COLO829 (cell line): ENCODE measurements around the gene KCNQ1.

Experiments used
- DNase-seq: peaks from one replicate; pipeline ENCODE4 v3.0.0; 2012; ENCODE audit warnings: low spot score

Gene KCNQ1

DNA sequence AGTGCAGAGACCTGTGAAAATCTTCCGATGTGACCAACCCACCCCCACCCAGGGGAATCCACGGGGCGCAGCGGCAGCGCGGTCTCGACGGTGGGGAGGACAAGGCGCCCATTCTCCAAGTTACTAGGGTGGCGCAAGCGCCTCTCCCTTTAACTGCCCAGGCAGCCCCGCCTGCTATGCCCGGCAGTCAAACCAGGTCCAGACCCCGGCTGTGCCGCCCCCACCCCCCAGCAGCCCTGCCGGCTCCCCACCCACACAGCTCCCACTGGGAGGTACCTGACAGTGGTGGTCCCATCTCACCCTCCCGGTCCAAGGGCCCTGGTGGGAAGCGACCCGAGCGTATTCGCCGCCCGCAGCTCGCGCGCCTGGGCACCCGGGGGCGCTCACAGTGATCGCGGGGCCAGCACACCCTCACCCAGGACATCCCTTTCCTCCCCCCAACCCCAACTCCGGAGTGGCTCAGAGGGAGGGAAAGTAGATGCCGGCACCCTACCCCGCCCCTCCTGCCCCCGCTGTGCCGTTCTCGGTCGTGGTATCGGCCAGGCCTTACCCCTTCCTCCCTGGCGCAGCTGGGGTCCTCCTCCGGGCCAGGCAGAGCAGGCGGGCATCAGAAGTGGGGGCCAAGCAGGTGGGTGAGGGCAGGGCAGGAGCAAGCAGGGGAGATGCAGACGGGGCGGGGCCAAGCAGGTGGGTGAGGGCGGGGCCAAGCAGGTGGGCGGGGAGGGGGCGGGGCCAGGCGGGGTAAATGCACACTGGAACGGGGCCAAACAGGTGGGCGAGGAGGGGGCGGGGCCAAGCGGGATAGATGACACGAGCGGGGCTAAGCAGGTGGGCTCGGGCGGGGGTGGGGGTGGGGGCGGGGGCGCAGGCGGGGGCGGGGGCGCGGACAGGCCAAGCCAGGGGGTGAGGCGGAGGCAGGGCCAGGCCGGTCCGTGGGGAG is 657 bp upstream of the KCNQ1 start, which contains the start of gene TRPM5:
Gene TRPM5 (minus strand): TSS at position 634 of the 940 bp plus-strand sequence. CDS start 21,478 bp downstream, outside the sequence.
- DNase-seq = no peak

DNA sequence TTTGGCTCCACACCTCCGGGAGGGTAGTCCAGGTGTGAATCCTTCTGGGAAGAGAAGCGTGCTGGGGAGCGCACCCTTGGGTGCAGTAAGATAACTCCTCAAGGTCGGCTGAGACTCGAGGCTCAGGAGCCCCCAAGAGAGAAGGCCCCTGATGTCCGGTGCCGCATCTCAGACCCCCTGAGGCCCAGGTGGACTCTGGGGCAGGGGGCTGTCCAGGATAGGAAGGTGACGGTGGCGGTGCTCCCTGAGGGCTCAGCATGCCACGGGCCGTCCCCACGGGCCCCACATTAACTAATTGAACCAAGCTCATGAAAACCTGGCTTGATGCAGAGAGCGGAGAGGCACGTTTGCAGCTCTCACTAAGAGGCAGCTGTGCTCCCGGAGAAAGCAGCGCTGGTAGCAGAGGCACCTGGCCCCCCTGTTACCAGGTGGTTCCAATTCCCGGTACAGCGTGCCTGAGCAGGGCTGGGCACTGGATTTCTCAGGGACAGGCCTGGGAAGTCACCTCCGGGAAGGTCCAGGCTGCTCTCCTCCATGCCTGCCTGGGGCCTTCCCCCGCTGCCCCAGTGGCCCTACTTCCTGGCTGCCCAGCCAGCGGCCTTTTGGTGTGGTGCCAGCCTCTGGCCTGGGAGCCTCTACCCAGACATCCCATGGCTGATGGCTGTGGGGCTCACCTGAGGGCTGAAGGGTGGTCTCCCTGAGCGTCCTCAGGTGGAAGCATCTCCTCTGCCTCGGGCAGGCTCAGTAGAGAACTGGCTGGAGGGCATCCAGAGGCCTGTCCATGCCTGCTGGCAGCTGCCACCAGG is 1.1 kb downstream of the KCNQ1 start:
- no peak for DNase-seq

- no peak for DNase-seq
These were observed 1.9 kb downstream of the KCNQ1 start for GRCh38 chr11:2446590-2447252.

- no peak for DNase-seq
These were observed 2.6 kb downstream of the KCNQ1 start for GRCh38 chr11:2447253-2447950.

GRCh38 chr11:2447951-2448650 is 3.3 kb downstream of the KCNQ1 start:
- DNase-seq = no peak

GRCh38 chr11:2448661-2449547 is 4.1 kb downstream of the KCNQ1 start:
- no peak for DNase-seq

- DNase-seq = no peak
These were observed 4.9 kb downstream of the KCNQ1 start for GRCh38 chr11:2449548-2450320.

- DNase-seq = no peak
These were observed 5.7 kb downstream of the KCNQ1 start for GRCh38 chr11:2450321-2451041.

DNA sequence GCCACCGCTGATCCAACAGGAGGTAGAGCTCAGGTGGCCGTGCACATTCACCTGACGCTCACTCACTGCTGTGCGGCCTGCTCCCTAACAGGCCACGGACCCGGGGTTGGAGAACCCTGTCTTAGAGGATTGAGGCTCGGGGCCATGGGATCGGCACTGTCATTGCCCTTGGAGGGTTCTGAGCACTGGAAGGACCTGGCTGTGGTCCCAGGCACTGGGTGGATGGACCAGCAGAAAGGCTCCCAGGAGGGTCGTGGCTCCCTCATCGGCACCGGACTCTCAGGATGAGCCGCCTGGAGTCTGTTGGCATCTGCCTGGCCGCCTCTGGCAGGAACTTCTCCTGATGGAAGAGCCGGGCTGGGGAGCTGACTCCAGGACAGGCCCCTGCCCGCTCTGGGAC is 6.5 kb downstream of the KCNQ1 start:
- no peak for DNase-seq

- no peak for DNase-seq
These were observed 7.1 kb downstream of the KCNQ1 start for GRCh38 chr11:2451916-2452315.

GRCh38 chr11:2452321-2453012 is 7.7 kb downstream of the KCNQ1 start:
- no peak for DNase-seq

- no peak for DNase-seq
These were observed 8.6 kb downstream of the KCNQ1 start for GRCh38 chr11:2453436-2453835.

- no peak for DNase-seq
These were observed 13.5 kb downstream of the KCNQ1 start for GRCh38 chr11:2458321-2458720.

DNA sequence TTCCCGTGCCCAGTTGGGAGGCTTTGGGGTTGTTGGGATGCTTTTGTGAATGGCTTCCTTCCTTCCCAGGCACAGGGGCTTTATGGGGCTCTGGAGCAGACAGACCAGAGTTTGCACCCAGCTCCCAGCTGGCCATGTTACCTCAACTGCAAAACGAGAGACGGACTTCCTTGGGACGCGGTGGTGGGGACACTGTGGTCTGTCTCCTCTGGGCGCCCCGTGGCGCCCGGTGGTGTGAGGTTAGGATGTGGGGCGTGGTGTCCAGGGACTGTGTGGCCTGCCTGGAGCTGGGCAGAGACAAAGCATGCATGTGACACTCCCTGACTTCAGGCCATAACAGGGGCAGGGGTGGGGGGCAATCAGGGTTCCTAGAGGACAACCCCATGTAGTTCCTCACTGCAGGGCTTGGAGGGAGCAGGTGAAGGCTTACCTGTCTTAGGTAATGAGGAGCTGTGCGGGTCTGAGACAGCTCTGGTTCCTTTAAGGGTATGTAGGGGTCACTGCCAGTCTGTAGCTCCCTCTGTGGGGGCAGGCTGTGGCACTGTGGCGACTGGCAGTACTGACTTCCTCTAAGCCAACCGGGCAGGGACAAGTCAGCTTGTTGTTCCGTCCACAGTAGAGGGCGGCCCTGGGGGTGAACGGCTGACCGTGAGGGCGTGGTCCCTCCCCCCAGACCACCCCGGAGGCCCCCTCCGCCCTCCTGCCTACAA is 14.4 kb downstream of the KCNQ1 start:
- DNase-seq = no peak

- no peak for DNase-seq
These were observed 15.2 kb downstream of the KCNQ1 start for GRCh38 chr11:2459796-2460531.

- no peak for DNase-seq
These were observed 15.9 kb downstream of the KCNQ1 start for GRCh38 chr11:2460540-2461252.
